HS-27A (cell line): ENCODE results near the gene EIF3CL.
"Not testable (repeated sequence)": the region's sequence is repeated elsewhere in the genome, so short reads cannot be mapped to it uniquely, and the experiment has no call there.

ENCODE experiments used
- DNase-seq: peaks from one replicate; pipeline ENCODE4 v3.0.0-alpha.2; 2012; ENCODE audit warnings: low read depth, missing footprints

Gene EIF3CL

DNA sequence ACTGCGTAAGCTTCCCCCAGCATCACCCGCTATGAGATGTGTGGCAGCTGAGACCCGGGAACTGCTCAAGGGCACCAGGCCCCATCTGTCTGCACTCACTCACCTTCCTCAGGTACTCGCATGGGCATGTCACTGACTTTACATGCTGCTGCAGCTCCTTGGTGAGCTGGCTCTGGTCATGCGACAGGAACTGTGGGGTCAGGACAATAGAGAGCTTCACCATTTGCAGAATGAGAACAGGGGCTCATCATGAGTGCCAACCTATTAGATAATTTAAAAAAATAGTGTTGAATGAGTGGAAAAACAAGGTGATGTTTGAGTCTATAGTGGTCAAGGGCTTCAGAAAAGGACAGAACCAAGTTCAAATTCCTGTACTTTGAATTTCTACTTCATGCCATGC is 41.0 kb downstream of the EIF3CL start:
- DNase-seq = not testable (repeated sequence)

DNA sequence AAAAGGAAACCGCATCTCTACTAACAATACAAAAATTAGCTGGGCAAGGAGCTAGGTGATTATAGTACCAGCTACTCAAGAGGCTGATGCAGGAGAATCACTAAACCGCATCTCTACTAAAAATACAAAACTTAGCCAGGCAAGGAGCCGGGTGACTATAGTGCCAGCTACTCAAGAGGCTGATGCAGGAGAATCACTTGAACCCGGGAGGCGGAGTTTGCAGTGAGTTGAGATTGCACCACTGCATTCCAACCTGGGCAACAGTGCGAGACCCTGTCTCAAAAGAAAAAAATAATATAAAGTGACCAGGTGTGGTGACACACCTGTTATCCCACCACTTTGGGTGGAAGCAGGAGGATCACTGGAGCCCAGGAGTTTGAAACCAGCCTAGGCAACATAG is 65.4 kb downstream of the EIF3CL start:
- not testable (repeated sequence) for DNase-seq

DNA sequence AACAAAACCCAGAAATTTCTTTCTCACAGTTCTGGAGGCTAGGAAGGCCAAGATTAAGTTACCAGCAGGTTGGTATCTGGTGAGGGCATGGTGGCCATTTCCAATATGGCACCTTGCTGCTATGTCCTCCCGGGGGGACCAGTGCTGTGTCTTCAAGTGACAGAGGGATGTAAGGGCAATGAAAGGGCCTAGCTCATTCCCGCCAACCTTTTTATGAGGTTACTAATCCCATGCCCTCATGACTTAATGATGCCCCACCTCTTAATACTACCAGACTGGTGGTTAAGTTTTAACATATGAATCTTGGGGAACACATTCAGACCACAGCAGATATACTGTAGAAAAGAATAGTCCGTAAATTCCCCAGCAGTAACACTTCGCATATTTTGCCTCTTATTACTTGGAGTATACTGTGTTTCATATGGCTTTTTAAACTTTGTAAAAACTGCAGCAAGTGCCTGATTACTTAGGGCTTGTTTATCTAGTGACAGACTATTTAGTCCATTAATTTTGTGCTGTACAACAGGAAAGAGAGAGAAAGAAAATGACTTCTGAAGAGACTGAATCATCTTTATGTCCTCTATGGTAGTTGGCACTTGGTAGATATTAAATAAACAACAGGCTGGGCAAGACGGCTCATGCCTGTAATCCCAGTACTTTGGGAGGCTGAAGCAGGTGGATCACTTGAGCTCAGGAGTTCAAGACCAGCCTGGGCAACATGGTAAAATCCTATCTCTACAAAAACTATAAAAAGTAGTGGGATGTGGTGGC is 66.5 kb downstream of the EIF3CL start:
- DNase-seq = not testable (repeated sequence)

DNA sequence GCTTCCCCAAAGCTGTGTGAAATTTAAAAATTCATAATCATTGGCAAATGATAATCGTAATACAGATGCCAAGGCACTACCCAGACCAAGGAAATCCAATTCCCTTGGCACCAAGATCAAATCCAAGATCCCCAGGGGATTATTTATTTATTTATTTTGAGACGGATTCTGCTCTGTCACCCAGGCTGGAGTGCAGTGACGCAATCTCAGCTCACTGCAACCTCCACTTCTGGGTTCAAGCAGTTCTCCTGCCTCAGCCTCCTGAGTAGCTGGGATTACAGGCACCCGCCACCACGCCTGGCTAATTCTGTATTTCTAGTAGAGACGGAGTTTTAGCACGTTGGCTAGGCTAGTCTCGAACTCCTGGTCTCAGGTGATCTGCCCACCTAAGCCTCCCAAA is 68.0 kb downstream of the EIF3CL start:
- not testable (repeated sequence) for DNase-seq

DNA sequence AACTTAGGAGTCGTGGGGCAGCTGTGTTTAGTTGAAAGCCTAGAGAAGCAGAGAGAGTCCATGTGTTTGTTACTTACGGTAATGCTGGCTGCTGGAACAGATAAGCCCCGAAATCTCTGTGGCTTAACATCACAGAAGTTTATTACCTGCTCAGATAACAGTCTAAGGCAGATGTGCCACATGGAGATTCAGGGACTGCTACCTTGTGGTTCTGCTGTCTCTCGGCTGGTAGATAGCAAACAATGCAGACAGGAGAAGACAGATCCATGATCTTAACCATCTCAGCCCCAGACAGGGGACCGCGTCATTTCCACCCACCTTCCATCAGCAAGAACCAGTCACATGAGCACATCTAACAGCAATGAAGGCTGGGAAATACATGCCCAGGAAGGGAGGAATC is 71.0 kb downstream of the EIF3CL start:
- DNase-seq = not testable (repeated sequence)

DNA sequence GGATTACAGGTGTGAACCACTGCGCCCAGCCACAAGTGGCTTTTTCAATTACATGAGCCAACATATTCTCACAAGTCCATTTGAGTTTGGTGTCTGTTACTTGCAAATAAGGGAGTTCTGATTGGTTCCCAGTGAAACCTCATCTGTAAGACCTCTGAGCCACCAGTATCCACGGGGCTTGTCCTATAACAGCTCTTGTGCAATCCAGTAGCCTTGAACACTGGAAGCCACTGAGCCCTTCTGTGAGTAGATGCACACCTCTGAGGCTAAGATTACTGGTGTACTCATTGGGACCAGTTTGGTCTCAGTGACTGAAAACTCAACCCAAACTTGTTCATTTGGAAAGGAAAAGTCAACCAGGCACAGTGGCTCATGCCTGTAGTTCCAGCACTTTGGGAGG is 72.7 kb downstream of the EIF3CL start:
- DNase-seq = not testable (repeated sequence)

- DNase-seq = not testable (repeated sequence)
Observed at GRCh38 chr16:28330232-28330631, 73.4 kb downstream of the EIF3CL start.
